ENCODE data around the gene COL1A2.

COL1A2 gene

GRCh38 chr7:94391726-94392392, 2.8 kb upstream of the COL1A2 start:
- no peak for TF ChIP-seq TCF12 (IDR thresholded peaks at IDR 0.05; ENCODE audit: low read depth)
- no peak for TF ChIP-seq REST (IDR thresholded peaks at IDR 0.05; ENCODE audit: low read depth)
- no peak for TF ChIP-seq CREB1 (IDR thresholded peaks at IDR 0.05; ENCODE audit: low read depth)

DNA sequence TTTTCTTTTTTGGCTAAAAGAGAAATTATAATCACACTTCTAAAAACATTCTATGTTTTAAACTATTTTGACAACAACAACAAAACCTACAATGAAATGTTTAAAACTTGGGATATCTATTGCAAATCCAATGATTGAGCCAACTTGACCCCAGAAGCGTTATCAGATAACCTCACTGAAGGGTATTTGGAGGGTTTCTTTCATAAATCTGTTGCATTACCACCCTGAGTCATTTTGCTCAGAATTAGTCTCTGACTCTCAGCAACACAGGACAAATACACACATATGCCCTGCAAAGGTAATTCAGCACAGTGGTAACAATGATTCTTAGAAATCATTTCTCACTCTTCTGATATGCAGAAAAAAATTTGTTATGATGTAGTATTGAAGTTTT, 2.3 kb upstream of the COL1A2 start:
- TF ChIP-seq EGR1 (IDR thresholded peaks at IDR 0.05) (no peak), CEBPB (IDR thresholded peaks at IDR 0.05) (no peak), REST (IDR thresholded peaks at IDR 0.05; ENCODE audit: low read depth) (no peak), TEAD4 (IDR thresholded peaks at IDR 0.05) (no peak), YY1 (IDR thresholded peaks at IDR 0.05; ENCODE audit: low read depth) (no peak), ZBTB7A (IDR thresholded peaks at IDR 0.05; ENCODE audit: low read depth) (no peak), NFIC (IDR thresholded peaks at IDR 0.05) (no peak), TAF1 (IDR thresholded peaks at IDR 0.05; ENCODE audit: low read depth) (no peak), EP300 (IDR thresholded peaks at IDR 0.05; ENCODE audit: borderline replicate concordance) (no peak)
- TF ChIP-seq, protein P1, sequence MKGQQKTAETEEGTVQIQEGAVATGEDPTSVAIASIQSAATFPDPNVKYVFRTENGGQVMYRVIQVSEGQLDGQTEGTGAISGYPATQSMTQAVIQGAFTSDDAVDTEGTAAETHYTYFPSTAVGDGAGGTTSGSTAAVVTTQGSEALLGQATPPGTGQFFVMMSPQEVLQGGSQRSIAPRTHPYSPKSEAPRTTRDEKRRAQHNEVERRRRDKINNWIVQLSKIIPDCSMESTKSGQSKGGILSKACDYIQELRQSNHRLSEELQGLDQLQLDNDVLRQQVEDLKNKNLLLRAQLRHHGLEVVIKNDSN (IDR thresholded peaks at IDR 0.05) = no peak

DNA sequence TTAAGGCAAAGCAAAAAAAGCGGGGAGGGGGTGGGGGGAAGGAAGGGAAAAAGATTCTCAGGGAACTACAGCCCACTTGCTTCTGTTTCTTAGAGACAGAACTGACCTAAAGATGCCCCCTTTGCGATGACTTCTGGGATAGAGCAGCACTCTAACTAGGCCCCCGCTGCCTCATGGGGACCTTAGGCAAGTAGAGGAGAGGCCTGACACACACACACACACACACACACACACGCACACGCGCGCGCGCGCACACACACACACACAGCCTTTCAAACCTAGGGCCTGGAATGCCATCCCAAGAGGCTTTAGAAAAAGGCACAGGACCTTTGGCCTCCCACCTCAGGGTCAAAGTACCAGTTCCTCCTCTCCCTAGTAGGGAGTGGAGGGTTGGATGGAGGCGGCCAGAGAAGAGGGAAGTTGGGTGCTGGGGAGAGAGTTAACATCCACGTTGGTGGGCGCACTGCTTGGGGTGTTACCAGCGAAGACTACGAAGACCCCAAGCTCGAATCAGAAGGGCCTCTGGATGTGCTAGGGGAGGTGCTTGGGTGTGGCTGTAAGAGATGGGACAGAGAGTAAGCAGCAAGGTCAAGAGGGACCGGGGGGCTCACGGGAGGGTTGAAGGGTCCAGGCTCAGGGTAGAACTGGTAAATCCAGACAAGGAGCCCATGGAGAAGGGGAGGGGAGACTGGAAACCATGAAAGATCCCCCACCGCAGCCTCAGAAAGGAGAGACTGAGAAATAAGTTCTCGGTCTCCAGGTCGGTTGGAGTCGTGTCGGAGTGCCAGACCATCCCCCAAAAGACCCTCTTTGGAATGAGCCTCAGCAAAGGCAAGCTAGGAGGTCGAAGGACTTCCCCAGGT, 1.2 kb upstream of the COL1A2 start:
- TF ChIP-seq EP300 (IDR thresholded peaks at IDR 0.05; ENCODE audit: borderline replicate concordance) (no peak), REST (IDR thresholded peaks at IDR 0.05; ENCODE audit: low read depth) (no peak), MAX (IDR thresholded peaks at IDR 0.05) (no peak), TAF1 (IDR thresholded peaks at IDR 0.05; ENCODE audit: low read depth) (no peak), CREB1 (IDR thresholded peaks at IDR 0.05; ENCODE audit: low read depth) (no peak), FOXM1 (IDR thresholded peaks at IDR 0.05; ENCODE audit: borderline replicate concordance, low read depth) (no peak), TCF12 (IDR thresholded peaks at IDR 0.05; ENCODE audit: low read depth) (no peak), NFIC (IDR thresholded peaks at IDR 0.05) (no peak), RAD21 (IDR thresholded peaks at IDR 0.05; ENCODE audit: low read depth) (no peak), YY1 (IDR thresholded peaks at IDR 0.05; ENCODE audit: low read depth) (no peak), CEBPB (IDR thresholded peaks at IDR 0.05) (no peak), ZBTB7A (IDR thresholded peaks at IDR 0.05; ENCODE audit: low read depth) (no peak), TEAD4 (IDR thresholded peaks at IDR 0.05) (no peak), EGR1 (IDR thresholded peaks at IDR 0.05) (no peak)
- TF ChIP-seq, protein P1 (IDR thresholded peaks at IDR 0.05) = no peak

DNA sequence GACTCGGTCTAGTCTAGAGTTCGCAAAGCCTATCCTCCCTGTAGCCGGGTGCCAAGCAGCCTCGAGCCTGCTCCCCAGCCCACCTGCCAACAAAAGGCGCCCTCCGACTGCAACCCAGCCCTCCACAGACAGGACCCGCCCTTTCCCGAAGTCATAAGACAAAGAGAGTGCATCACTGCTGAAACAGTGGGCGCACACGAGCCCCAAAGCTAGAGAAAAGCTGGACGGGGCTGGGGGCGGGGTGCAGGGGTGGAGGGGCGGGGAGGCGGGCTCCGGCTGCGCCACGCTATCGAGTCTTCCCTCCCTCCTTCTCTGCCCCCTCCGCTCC, 622 bp upstream of the COL1A2 start:
- TF ChIP-seq NFIC (IDR thresholded peaks at IDR 0.05) (no peak), ZBTB7A (IDR thresholded peaks at IDR 0.05; ENCODE audit: low read depth) (no peak), CREB1 (IDR thresholded peaks at IDR 0.05; ENCODE audit: low read depth) (no peak), RAD21 (IDR thresholded peaks at IDR 0.05; ENCODE audit: low read depth) (no peak), YY1 (IDR thresholded peaks at IDR 0.05; ENCODE audit: low read depth) (no peak), CEBPB (IDR thresholded peaks at IDR 0.05) (no peak), REST (IDR thresholded peaks at IDR 0.05; ENCODE audit: low read depth) (no peak), EGR1 (IDR thresholded peaks at IDR 0.05) (no peak), TAF1 (IDR thresholded peaks at IDR 0.05; ENCODE audit: low read depth) (no peak), EP300 (IDR thresholded peaks at IDR 0.05; ENCODE audit: borderline replicate concordance) (no peak), FOXM1 (IDR thresholded peaks at IDR 0.05; ENCODE audit: borderline replicate concordance, low read depth) (no peak), MAX (IDR thresholded peaks at IDR 0.05) (no peak), TEAD4 (IDR thresholded peaks at IDR 0.05) (no peak), TCF12 (IDR thresholded peaks at IDR 0.05; ENCODE audit: low read depth) (no peak)
- TF ChIP-seq, protein P1 (IDR thresholded peaks at IDR 0.05) = no peak
